Hepatocyte (in vitro differentiated cells): Measurements from ENCODE around the gene DYNLRB2.

Experiments used
- EZH2 ChIP-seq: fragments of 200-600 bp; sonication (generic); IDR thresholded peaks from 2 replicates; pipeline ENCODE4 v1.6.1; 2016; ENCODE audit warnings: antibody characterized with exemption, mild to moderate bottlenecking, borderline replicate concordance
- TF ChIP-seq, protein P1 (sequence below): fragments of 200-600 bp; sonication (generic); IDR thresholded peaks from 2 replicates; pipeline ENCODE4 v1.5.1; 2016; ENCODE audit warnings: antibody characterized with exemption, mild to moderate bottlenecking; ENCODE audit not compliant: poor library complexity

- TF ChIP-seq, protein P1, sequence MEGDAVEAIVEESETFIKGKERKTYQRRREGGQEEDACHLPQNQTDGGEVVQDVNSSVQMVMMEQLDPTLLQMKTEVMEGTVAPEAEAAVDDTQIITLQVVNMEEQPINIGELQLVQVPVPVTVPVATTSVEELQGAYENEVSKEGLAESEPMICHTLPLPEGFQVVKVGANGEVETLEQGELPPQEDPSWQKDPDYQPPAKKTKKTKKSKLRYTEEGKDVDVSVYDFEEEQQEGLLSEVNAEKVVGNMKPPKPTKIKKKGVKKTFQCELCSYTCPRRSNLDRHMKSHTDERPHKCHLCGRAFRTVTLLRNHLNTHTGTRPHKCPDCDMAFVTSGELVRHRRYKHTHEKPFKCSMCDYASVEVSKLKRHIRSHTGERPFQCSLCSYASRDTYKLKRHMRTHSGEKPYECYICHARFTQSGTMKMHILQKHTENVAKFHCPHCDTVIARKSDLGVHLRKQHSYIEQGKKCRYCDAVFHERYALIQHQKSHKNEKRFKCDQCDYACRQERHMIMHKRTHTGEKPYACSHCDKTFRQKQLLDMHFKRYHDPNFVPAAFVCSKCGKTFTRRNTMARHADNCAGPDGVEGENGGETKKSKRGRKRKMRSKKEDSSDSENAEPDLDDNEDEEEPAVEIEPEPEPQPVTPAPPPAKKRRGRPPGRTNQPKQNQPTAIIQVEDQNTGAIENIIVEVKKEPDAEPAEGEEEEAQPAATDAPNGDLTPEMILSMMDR: no peak
- TF ChIP-seq EZH2: no peak
Measured at GRCh38 chr16:80552277-80552676, 11.5 kb downstream of the DYNLRB2 start.
